Measurements from ENCODE around the gene IFNA7. TPM values are rescaled to one million over a fixed set of nuclear protein-coding genes. Genes with fewer than 3 reads are reported as not detected.
A peak's percentile ranks its signal among the peaks of the same experiment; 100 is the strongest.
"Not testable (repeated sequence)": the region's sequence is repeated elsewhere in the genome, so short reads cannot be mapped to it uniquely, and the experiment has no call there.

Gene IFNA7
- total and polyA plus RNA-seq, 8 donors = not detected

DNA sequence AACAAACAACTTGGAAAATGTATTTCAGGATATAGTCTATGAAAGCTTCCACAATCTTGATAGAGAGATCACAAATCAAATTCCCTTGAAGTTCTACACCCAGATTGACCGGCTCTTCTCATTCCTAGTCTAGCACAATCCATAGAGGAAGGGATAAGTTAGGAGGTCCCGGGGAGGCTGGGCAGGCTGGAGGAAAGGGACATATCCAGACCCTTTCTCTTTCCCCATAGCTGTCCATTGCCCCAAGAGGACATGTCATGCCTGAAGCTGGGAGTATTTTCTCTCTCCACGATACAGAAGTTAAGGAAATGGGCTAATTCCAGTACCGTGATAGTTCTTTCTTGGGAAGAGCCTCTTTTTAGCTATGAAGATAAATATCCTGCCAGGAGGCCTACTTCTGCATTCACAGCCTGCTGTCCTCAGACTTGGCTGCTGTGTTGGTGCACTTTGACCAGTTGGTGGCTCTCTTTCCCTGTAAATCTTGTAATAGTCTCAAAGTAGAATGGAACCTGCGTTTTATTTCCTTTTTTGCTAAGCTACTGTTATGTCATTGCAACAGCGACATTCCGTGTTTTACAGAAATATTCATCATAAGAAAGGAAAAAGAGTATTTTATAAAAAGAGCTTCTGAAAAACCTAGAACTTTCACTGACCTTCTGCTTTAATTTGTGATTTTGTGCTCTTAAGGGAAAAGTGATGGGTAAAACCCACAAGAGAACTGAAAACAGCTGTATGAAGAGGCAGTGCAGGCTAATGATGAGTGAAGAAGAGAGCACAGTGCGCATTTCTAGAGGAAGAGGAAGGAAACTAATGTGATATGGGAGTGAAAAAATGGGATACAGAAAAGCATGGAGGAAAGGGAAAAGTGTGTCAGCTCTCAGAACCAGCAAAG is 33.7 kb upstream of the IFNA7 start:
- H3K4me3 ChIP-seq; H3K27ac ChIP-seq; intact Hi-C loops (cut with DNase I; ENCODE audit: low total_unique reads); H3K27me3 ChIP-seq; H3K4me1 ChIP-seq; H3K36me3 ChIP-seq; H3K9me3 ChIP-seq: not testable (repeated sequence)
- 30 to 39% (median 32%) methylated on average over 8 of the region's 8 CpGs for WGBS, 5 donors
- TF ChIP-seq, protein P1, sequence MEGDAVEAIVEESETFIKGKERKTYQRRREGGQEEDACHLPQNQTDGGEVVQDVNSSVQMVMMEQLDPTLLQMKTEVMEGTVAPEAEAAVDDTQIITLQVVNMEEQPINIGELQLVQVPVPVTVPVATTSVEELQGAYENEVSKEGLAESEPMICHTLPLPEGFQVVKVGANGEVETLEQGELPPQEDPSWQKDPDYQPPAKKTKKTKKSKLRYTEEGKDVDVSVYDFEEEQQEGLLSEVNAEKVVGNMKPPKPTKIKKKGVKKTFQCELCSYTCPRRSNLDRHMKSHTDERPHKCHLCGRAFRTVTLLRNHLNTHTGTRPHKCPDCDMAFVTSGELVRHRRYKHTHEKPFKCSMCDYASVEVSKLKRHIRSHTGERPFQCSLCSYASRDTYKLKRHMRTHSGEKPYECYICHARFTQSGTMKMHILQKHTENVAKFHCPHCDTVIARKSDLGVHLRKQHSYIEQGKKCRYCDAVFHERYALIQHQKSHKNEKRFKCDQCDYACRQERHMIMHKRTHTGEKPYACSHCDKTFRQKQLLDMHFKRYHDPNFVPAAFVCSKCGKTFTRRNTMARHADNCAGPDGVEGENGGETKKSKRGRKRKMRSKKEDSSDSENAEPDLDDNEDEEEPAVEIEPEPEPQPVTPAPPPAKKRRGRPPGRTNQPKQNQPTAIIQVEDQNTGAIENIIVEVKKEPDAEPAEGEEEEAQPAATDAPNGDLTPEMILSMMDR (IDR thresholded peaks at IDR 0.05) = peak in 4 of 7 experiments; percentile 7 to 28 (median 10)
- DNase-seq = peak in 1 of 2 donors; percentile 56

DNA sequence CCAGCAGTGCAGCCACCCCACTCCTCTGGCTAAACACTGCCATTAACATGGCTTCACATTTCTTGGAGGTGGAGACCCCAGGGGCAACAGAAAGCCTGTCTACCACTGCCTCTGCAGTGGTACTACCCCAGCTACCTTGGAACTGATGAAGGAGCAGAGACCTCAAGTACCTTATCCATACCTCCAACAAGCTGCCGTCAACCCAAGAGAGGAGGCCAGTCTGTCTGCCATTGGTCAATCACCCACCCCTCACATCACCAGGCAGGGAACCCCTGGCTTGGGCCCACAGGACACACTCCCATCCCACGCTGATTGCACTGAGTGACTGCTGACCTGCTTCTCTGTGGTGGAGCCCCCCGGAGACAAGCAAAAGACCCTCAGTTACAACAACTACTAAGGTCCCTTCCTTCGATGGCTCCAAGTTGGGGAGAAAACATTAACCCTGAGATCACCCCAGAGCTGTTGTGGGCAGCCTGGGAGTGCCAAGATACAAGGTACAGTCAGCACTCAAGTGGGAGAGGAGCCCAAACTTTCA is 32.2 kb upstream of the IFNA7 start:
- Histone ChIP-seq H3K27ac (no peak overlapping the region), H3K4me1 (no peaks in the 10 kb centered on the region), H3K9me3 (no peaks in the 10 kb centered on the region), H3K27me3 (no peaks in the 10 kb centered on the region), H3K4me3 (no peak overlapping the region), H3K36me3 (no peaks in the 10 kb centered on the region)
- intact Hi-C loops (cut with DNase I; ENCODE audit: low total_unique reads) = no loop called here
- no peak for TF ChIP-seq POLR2AphosphoS5 (IDR thresholded peaks at IDR 0.05)
- TF ChIP-seq EP300 (IDR thresholded peaks at IDR 0.05) = no peak
- no peak for TF ChIP-seq POLR2A (IDR thresholded peaks at IDR 0.05)
- TF ChIP-seq, protein P1 (IDR thresholded peaks at IDR 0.05) = no peak
- DNase-seq = no peak
- WGBS, 5 donors = 70 to 85% (median 78%) methylated on average over 4 of the region's 4 CpGs

DNA sequence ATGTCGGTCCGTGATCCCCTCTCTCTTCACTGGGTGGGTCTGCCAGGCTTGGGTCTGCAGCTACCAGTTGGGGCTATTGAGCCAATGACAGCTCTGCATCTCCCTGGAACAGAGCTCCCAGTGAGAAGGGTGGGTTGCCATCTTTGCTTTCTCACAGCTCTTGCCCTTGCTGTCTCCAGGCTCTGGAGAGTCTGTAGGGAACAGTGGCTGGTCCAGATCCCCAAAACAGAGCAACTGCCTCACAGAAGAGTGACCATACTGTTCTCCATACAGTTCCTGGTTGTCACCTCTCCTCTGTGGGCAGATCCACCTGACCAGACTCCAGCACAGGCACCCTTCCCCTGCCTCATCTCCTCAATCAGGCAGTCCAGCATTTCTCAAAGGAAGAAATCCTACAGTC is 31.3 kb upstream of the IFNA7 start:
- Histone ChIP-seq H3K36me3 (no peaks in the 10 kb centered on the region), H3K4me1 (no peaks in the 10 kb centered on the region), H3K4me3 (no peak overlapping the region), H3K27ac (no peak overlapping the region), H3K27me3 (no peaks in the 10 kb centered on the region), H3K9me3 (no peaks in the 10 kb centered on the region)
- 90 to 100% (median 95%) methylated on average over 1 to 2 of the region's 2 CpGs for WGBS, 5 donors
- DNase-seq = no peak
- TF ChIP-seq, protein P1 (IDR thresholded peaks at IDR 0.05) = no peak
- TF ChIP-seq POLR2AphosphoS5 (IDR thresholded peaks at IDR 0.05) = no peak
- TF ChIP-seq POLR2A (IDR thresholded peaks at IDR 0.05) = no peak
- TF ChIP-seq EP300 (IDR thresholded peaks at IDR 0.05) = no peak
- intact Hi-C loops (cut with DNase I; ENCODE audit: low total_unique reads) = no loop called here

DNA sequence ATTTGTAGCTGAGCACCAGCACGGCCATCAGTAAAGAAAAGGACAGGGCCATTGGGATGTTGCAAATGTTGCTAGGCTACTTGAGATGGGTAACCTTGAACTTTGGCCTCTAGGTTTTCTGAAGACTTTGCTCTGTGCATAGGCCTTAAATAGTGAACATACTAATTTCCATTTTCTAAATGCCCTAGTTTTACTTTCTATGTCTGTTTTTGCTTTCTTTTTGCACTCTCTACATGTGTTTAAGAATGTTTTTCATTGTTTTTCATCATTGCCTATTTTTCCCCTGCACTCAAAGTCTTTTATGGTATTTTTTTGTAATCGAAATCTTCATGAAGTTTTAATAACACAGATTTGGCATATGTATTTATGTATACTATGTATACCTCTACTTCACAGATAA is 26.1 kb upstream of the IFNA7 start, which contains the start of gene IFNA17:
IFNA17 (minus strand) TSS at position 101 of the 400 bp plus-strand sequence; CDS start at position 52, 49 bp downstream.
- no peak for DNase-seq
- TF ChIP-seq, protein P1 (IDR thresholded peaks at IDR 0.05) = no peak
- TF ChIP-seq POLR2AphosphoS5 (IDR thresholded peaks at IDR 0.05) (no peak), EP300 (IDR thresholded peaks at IDR 0.05) (no peak), POLR2A (IDR thresholded peaks at IDR 0.05) (no peak)
- H3K36me3 ChIP-seq = no peaks in the 10 kb centered on the region
- 59 to 78% (median 75%) methylated on average over 2 of the region's 2 CpGs for WGBS, 5 donors
- H3K27me3 ChIP-seq = no peaks in the 10 kb centered on the region
- no peak within 1 kb of the TSS for H3K27ac ChIP-seq
- no peaks in the 10 kb centered on the region for H3K4me1 ChIP-seq
- no peak within 1 kb of the TSS for H3K4me3 ChIP-seq
- no peaks in the 10 kb centered on the region for H3K9me3 ChIP-seq
- intact Hi-C loops (cut with DNase I; ENCODE audit: low total_unique reads) = no loop called here

DNA sequence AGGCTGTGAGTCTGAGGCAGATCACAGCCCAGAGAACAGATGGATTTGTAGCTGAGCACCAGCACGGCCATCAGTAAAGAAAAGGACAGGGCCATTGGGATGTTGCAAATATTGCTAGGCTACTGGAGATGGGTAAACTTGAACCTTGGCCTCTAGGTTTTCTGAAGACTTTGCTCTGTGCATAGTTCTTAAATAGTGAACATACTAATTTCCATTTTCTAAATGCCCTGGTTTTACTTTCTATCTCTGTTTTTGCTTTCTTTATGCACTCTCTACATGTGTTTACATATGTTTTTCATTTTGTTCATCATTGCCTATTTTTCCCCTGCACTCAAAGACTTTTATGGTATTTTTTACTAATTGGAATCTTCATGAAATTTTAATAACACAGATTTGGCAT is 15.2 kb upstream of the IFNA7 start, which contains the start of gene IFNA16:
IFNA16 (minus strand) TSS at position 101 of the 400 bp plus-strand sequence; CDS start at position 95, 6 bp downstream.
- not testable (repeated sequence) for H3K27ac ChIP-seq, H3K36me3 ChIP-seq
- 61 to 100% (median 90%) methylated on average over 1 of the region's 1 CpG for WGBS, 5 donors

DNA sequence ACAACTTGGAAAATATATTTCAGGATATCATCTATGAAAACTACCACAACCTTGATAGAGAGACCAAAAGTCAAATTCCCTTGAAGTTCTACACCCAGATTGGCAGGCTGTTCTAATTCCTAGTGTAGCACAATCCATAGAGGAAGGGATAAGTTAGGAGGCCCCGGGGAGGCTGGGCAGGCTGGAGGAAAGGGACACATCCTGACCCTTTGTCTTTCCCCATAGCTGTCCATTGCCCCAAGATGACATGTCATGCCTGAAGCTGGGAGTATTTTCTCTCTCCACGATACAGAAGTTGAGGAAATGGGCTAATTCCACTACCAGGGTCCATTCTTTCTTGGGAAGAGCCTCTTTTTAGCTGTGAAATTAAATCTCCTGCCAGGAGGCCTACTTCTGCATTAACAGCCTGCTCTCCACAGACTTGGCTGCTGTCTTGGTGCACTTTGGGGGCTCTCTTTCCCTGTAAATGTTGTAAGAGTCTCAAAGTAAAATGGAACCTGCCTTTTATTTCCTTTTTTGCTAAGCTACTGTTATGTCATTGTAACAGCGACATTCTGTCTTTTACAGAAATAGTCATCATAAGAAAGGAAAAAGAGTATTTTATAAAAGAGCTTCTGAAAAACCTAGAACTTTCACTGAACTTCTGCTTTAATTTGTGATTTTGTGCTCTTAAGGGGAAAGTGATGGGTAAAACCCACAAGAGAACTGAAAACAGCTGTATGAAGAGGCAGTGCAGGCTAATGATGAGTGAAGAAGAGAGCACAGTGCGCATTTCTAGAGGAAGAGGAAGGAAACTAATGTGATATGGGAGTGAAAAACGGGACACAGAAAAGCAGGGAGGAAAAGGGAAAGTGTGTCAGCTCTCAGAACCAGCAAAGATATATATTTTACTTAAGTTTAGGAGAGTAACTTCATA is 11.7 kb upstream of the IFNA7 start:
- H3K27me3 ChIP-seq; H3K4me1 ChIP-seq; H3K27ac ChIP-seq; H3K9me3 ChIP-seq; H3K4me3 ChIP-seq; intact Hi-C loops (cut with DNase I; ENCODE audit: low total_unique reads); DNase-seq; H3K36me3 ChIP-seq: not testable (repeated sequence)
- 38 to 47% (median 42%) methylated on average over 4 to 5 of the region's 5 CpGs for WGBS, 5 donors

More for the DNA sequence above, 15.2 kb upstream of the IFNA7 start, which contains the start of gene IFNA16:
- H3K4me1 ChIP-seq; H3K9me3 ChIP-seq; intact Hi-C loops (cut with DNase I; ENCODE audit: low total_unique reads); DNase-seq; H3K27me3 ChIP-seq; H3K4me3 ChIP-seq: not testable (repeated sequence)

Measured in stomach (tissue), 9 donors.